Spleen (tissue), 7 donors: Measurements from ENCODE around the gene ZSCAN18.

Experiments
- POLR2AphosphoS5 ChIP-seq, 3 donors: sonication (generic); formaldehyde crosslinking; IDR thresholded peaks; one replicate each; pipeline ENCODE4 v1.5.1; 2017; ENCODE audit warnings: antibody characterized with exemption in 3 of 3
- TF ChIP-seq, protein P1 (sequence below), 11 experiments: fragments of 200-600 bp in 7 of 11; fragments of 450-650 bp in 4 of 11; sonication (generic) in 4 of 11; IDR thresholded peaks in 8 of 11; conservative IDR thresholded peaks in 3 of 11; 1 replicate in 7 of 11; 2 replicates in 4 of 11; pipeline versions ENCODE4 v1.4.0 to v1.8.0; 2016 to 2021; ENCODE audit warnings: antibody characterized with exemption in 11 of 11, inconsistent platforms in 4 of 11, mild to moderate bottlenecking in 1 of 11
- donor health status: DM: no; HTN: no; CAD: no; lungs with moderate emphysema.
- donor health status: DM: no; HTN: no; CAD: no.
- donor health status: DM: no; HTN: no; CAD: no.

GRCh38 chr19:58038688-58039204, 59.3 kb downstream of the ZSCAN18 start:
- TF ChIP-seq, protein P1, sequence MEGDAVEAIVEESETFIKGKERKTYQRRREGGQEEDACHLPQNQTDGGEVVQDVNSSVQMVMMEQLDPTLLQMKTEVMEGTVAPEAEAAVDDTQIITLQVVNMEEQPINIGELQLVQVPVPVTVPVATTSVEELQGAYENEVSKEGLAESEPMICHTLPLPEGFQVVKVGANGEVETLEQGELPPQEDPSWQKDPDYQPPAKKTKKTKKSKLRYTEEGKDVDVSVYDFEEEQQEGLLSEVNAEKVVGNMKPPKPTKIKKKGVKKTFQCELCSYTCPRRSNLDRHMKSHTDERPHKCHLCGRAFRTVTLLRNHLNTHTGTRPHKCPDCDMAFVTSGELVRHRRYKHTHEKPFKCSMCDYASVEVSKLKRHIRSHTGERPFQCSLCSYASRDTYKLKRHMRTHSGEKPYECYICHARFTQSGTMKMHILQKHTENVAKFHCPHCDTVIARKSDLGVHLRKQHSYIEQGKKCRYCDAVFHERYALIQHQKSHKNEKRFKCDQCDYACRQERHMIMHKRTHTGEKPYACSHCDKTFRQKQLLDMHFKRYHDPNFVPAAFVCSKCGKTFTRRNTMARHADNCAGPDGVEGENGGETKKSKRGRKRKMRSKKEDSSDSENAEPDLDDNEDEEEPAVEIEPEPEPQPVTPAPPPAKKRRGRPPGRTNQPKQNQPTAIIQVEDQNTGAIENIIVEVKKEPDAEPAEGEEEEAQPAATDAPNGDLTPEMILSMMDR (IDR thresholded peaks at IDR 0.05 in 8 of 11, conservative IDR thresholded peaks at IDR 0.05 in 3 of 11), result no peak
- no peak for TF ChIP-seq POLR2AphosphoS5 (IDR thresholded peaks at IDR 0.05)
